Measurements from ENCODE around the gene SLFN12L.

SLFN12L gene

GRCh38 chr17:35553310-35553709 is 15.8 kb upstream of the SLFN12L start:
- no peak overlapping the region for H3K4me3 ChIP-seq (ENCODE audit: low read depth, low read length, poor library complexity, severe bottlenecking)
- TF ChIP-seq CTCF (IDR thresholded peaks at IDR 0.05; ENCODE audit: low read length) (no peak), EZH2 (IDR thresholded peaks at IDR 0.05; ENCODE audit: borderline replicate concordance, low read length) (no peak)
- H3K79me2 ChIP-seq (ENCODE audit: insufficient read depth, low read length): no peaks in the 10 kb centered on the region
- no peaks in the 10 kb centered on the region for H3F3A ChIP-seq (ENCODE audit: insufficient read depth, low read length)
- H3K27ac ChIP-seq (ENCODE audit: low read depth, low read length, poor library complexity, severe bottlenecking): no peak overlapping the region
- H3K9ac ChIP-seq (ENCODE audit: low read length): no peak overlapping the region
- peaks cover 3% of the 10 kb centered on the region; the same call in 1 of the 2 replicates for H3K27me3 ChIP-seq (ENCODE audit: insufficient read depth, low read length)
- no peaks in the 10 kb centered on the region for H3K9me3 ChIP-seq (ENCODE audit: low read length)
- no peaks in the 10 kb centered on the region for H3K9me2 ChIP-seq (ENCODE audit: low read depth, low read length)
- no peaks in the 10 kb centered on the region for H3K4me1 ChIP-seq (ENCODE audit: insufficient read depth, low read length, severe bottlenecking)
- H3K36me3 ChIP-seq (ENCODE audit: insufficient read depth, low read length): no peaks in the 10 kb centered on the region
- H2AFZ ChIP-seq (ENCODE audit: low read length): no peak overlapping the region
- no peak overlapping the region for H3K4me2 ChIP-seq (ENCODE audit: low read length)
- H4K20me1 ChIP-seq (ENCODE audit: insufficient read depth, low read length): no peaks in the 10 kb centered on the region

DNA sequence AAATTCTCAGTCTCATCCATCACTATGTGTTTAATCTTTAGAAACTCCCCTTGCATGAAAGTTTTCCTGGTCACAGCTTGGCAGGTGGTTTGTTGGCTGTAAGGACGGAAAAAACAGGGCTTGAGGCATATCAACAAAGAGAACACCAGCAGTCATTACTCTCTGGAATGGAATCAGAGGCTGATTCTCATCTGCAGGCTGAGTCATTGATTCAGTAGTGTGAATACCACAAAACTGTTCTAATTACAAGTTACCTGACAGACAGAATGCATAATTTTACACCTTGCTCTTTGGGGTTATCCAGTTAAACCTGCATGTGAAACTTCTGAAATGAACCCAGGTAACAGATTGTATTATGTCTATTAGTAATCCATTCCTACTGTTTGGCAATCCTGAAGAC is 11.5 kb upstream of the SLFN12L start:
- H3K36me3 ChIP-seq (ENCODE audit: insufficient read depth, low read length): no peaks in the 10 kb centered on the region
- H3K4me3 ChIP-seq (ENCODE audit: low read depth, low read length, poor library complexity, severe bottlenecking): no peak overlapping the region
- H4K20me1 ChIP-seq (ENCODE audit: insufficient read depth, low read length): no peaks in the 10 kb centered on the region
- no peak overlapping the region for H2AFZ ChIP-seq (ENCODE audit: low read length)
- H3K27me3 ChIP-seq (ENCODE audit: insufficient read depth, low read length): peaks cover 3% of the 10 kb centered on the region
- no peaks in the 10 kb centered on the region for H3K9me3 ChIP-seq (ENCODE audit: low read length)
- H3K4me2 ChIP-seq (ENCODE audit: low read length): no peak overlapping the region
- H3K4me1 ChIP-seq (ENCODE audit: insufficient read depth, low read length, severe bottlenecking): no peaks in the 10 kb centered on the region
- H3F3A ChIP-seq (ENCODE audit: insufficient read depth, low read length): no peaks in the 10 kb centered on the region
- no peaks in the 10 kb centered on the region for H3K9me2 ChIP-seq (ENCODE audit: low read depth, low read length)
- H3K79me2 ChIP-seq (ENCODE audit: insufficient read depth, low read length): no peaks in the 10 kb centered on the region
- no peak overlapping the region for H3K27ac ChIP-seq (ENCODE audit: low read depth, low read length, poor library complexity, severe bottlenecking)
- H3K9ac ChIP-seq (ENCODE audit: low read length): no peak overlapping the region
- TF ChIP-seq EZH2 (IDR thresholded peaks at IDR 0.05; ENCODE audit: borderline replicate concordance, low read length): no peak
- TF ChIP-seq CTCF (IDR thresholded peaks at IDR 0.05; ENCODE audit: low read length): no peak

- Histone ChIP-seq H4K20me1 (ENCODE audit: insufficient read depth, low read length) (no peaks in the 10 kb centered on the region), H3K27me3 (ENCODE audit: insufficient read depth, low read length) (peaks cover 3% of the 10 kb centered on the region), H3K27ac (ENCODE audit: low read depth, low read length, poor library complexity, severe bottlenecking) (no peak overlapping the region), H3K4me3 (ENCODE audit: low read depth, low read length, poor library complexity, severe bottlenecking) (no peak overlapping the region), H3K9me2 (ENCODE audit: low read depth, low read length) (no peaks in the 10 kb centered on the region), H3K9ac (ENCODE audit: low read length) (no peak overlapping the region), H3K79me2 (ENCODE audit: insufficient read depth, low read length) (no peaks in the 10 kb centered on the region), H3K4me2 (ENCODE audit: low read length) (no peak overlapping the region), H3F3A (ENCODE audit: insufficient read depth, low read length) (no peaks in the 10 kb centered on the region), H2AFZ (ENCODE audit: low read length) (no peak overlapping the region), H3K9me3 (ENCODE audit: low read length) (no peaks in the 10 kb centered on the region), H3K36me3 (ENCODE audit: insufficient read depth, low read length) (no peaks in the 10 kb centered on the region), H3K4me1 (ENCODE audit: insufficient read depth, low read length, severe bottlenecking) (no peaks in the 10 kb centered on the region)
- TF ChIP-seq EZH2 (IDR thresholded peaks at IDR 0.05; ENCODE audit: borderline replicate concordance, low read length) (no peak), CTCF (IDR thresholded peaks at IDR 0.05; ENCODE audit: low read length) (no peak)
These were observed 10.8 kb upstream of the SLFN12L start for GRCh38 chr17:35548208-35548810.
